HG03432 (cell line): ENCODE results near the gene TMEM217.

Experiments
- ATAC-seq: cut with Tn5 transposase; IDR thresholded peaks from one replicate; pipeline ENCODE4 v1.9.1; 2021; ENCODE audit warnings: mild to moderate bottlenecking, moderate library complexity; ENCODE audit not compliant: unreplicated experiment

The TMEM217 gene

GRCh38 chr6:37244430-37245310, 13.3 kb downstream of the TMEM217 start:
- no peak for ATAC-seq

- no peak for ATAC-seq
Observed at GRCh38 chr6:37243816-37244370, 14.1 kb downstream of the TMEM217 start.

GRCh38 chr6:37243131-37243815, 14.7 kb downstream of the TMEM217 start:
- ATAC-seq = no peak

GRCh38 chr6:37242429-37243052, 15.4 kb downstream of the TMEM217 start:
- ATAC-seq = no peak

- ATAC-seq = no peak
Observed at GRCh38 chr6:37241775-37242428, 16.0 kb downstream of the TMEM217 start.

- no peak for ATAC-seq
Observed at GRCh38 chr6:37241131-37241530, 16.8 kb downstream of the TMEM217 start.

- peak; percentile 57 for ATAC-seq
Observed at GRCh38 chr6:37239950-37240713, 17.8 kb downstream of the TMEM217 start.

- ATAC-seq = no peak
Observed at GRCh38 chr6:37239526-37239925, 18.4 kb downstream of the TMEM217 start.

- ATAC-seq = no peak
Observed at GRCh38 chr6:37238381-37238780, 19.6 kb downstream of the TMEM217 start.

GRCh38 chr6:37237789-37238188, 20.2 kb downstream of the TMEM217 start:
- ATAC-seq = no peak

GRCh38 chr6:37236921-37237320, 21.0 kb downstream of the TMEM217 start:
- ATAC-seq = no peak

GRCh38 chr6:37233541-37233940, 24.4 kb downstream of the TMEM217 start:
- ATAC-seq = no peak

- ATAC-seq = no peak
Observed at GRCh38 chr6:37232430-37233017, 25.4 kb downstream of the TMEM217 start.

GRCh38 chr6:37230104-37230503, 27.8 kb downstream of the TMEM217 start:
- ATAC-seq = no peak

GRCh38 chr6:37225350-37226169, 32.4 kb downstream of the TMEM217 start:
- ATAC-seq = no peak

GRCh38 chr6:37222992-37223391, 35.0 kb downstream of the TMEM217 start:
- ATAC-seq = no peak

- ATAC-seq = peak; percentile 93
Observed at GRCh38 chr6:37222125-37222967, 35.6 kb downstream of the TMEM217 start.

- no peak for ATAC-seq
Observed at GRCh38 chr6:37221585-37222124, 36.3 kb downstream of the TMEM217 start.
